Cardiac septum (tissue), 1 donor: ENCODE data around the gene EMC9. TPM values are rescaled to one million over a fixed set of nuclear protein-coding genes. Genes with fewer than 3 reads are reported as not detected.
"Not testable (repeated sequence)": the region's sequence is repeated elsewhere in the genome, so short reads cannot be mapped to it uniquely, and the experiment has no call there.

Source experiments
- DNase-seq: peaks from one replicate; pipeline ENCODE4 v3.0.0-alpha.2; 2020; ENCODE audit warnings: low spot score
- intact Hi-C: fragments of 100-400 bp; cut with DNase I; formaldehyde crosslinking; loops from one replicate; pipeline ENCODE4 v1.14.0; 2022
- total RNA-seq: library from RNA; stranded (reverse); fragmentation: NEBNext Ultra II Directional; extraction: Animal tissue kit (Norgen Biotek cat#: 25700); gene quantifications from one replicate; pipeline ENCODE4 v1.2.1, GENCODE V29; 2021
- donor health status: DM: no; HTN: no; CAD: no.

EMC9 gene
- total RNA-seq, 1 donor from 2014 or later, result 14.6 TPM

DNA sequence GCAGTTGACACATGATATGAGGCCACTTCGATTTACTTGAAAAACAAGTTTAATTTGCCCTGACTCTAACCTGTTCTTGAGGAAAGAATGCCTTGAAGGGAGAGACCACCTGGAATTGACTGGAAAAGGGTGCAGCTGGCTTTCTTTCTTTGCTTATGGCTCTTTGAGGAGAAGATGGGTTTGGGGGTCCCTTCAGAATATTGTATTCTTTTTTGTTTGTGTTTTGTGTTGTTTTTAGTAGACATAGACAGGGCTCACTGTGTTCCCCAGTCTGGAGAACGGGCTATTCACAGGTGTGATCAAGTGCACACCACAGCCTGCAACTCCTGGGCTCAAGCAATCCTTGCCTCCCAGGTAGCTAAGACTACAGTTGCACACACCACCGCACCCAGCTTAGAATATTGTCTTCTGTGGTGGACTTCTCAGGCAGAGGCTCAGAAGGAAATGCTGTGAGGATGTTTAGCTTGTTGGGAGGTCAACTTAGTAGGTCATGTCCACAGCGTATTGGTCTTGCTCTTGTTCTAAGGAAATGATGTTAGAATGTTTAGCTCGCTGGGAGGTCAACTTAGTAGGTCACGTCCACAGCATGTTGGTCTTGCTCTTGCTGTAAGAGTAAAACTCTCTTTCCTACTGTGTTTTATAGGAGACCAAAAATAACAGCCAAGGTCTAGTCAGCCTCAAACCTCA lies 25.1 kb downstream of the EMC9 start:
- peak; percentile 43 for DNase-seq
- intact Hi-C loops, result no loop called here

DNA sequence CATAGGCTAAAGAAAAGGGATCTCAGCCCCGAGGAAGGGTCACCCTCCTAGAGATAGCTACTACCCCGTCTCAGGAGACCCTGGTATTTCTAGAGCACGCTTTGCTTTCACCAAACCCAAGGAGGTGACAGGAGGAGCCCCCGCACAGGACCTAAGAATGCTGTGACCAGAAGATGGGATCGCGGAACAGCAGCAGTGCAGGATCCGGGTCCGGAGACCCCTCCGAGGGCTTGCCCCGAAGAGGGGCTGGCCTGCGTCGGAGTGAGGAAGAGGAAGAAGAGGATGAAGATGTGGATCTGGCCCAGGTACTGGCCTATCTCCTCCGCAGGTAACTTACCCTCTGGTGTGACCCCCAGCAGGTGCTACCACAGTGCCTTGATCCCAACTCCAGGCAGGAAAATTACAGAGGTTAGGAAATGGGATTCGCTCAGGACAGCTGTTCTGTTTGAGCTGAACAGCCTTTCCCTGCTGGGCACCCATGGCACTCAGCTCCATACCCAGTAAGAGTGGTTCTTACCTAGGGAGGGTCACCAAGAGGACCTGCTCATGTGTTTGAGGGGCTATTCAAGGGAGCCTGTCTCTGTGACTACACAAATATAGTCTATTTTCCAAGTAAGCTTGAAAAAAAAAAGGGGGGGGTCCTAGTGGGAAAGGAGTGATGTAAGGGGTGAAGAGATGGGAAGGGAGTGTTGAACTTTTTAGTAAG lies 25.8 kb downstream of the EMC9 start:
- intact Hi-C loops, result loop anchor here (2.0 kb wide), 1 partner anchor 25 kb away; the partner anchor contains the start of gene EMC9

DNA sequence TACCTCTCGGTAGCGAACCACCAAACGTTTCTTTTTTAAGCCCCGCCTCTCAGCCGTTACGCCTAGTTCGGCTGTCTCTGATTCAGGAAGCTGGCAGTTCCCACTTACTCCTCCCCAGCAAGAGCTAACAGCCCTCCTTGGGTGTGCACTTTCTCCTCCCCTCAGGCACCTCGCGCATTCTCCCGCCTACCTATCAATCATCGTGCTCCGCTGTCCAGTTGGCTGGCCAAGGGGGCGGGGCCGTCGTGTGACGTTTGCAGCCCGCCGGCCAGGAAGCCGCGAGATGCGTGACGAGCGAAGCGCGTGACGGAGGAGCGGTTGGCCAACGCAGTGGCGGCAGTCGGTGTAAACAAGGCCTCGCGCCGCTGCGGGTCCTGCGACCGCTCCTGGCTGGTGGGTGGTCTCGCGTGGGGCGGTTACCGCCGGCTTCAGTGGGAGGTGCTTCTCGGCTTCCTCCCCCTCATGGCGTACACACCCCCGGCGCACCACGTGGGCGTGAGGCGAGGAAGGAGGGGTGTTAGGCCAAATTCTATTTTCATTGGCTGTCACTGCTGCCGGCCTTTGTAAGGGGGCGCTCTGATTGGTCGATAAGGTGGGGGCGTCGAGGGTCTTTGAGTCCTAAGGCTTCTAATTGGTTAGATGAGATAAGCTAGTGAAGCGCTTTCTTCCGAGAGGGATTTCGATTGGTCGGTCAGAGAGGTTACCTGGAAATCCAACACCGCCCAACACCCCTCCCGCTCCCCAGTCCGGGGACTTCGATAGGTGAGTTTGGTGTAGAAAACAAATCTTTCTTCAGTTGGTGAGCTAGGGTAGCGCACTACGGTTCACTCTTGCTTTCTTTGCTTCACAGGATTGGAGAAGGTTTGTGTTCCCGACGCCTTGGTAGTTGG lies 26.6 kb downstream of the EMC9 start, which contains the start of the genes DCAF11 and NRL:
Gene DCAF11, plus strand, starts transcription at position 246 of the 890 bp plus-strand sequence. CDS start 818 bp downstream, outside the sequence.
Gene NRL, minus strand, starts transcription at position 418 of the 890 bp plus-strand sequence. CDS start 32,101 bp downstream, outside the sequence.
- intact Hi-C loops, result loop anchor here (2.0 kb wide), 1 partner anchor 26 kb away; the partner anchor contains the start of gene EMC9
- peak; percentile 99 for DNase-seq

More for the DNA sequence above, 25.8 kb downstream of the EMC9 start:
- peak; percentile 73 for DNase-seq

DNA sequence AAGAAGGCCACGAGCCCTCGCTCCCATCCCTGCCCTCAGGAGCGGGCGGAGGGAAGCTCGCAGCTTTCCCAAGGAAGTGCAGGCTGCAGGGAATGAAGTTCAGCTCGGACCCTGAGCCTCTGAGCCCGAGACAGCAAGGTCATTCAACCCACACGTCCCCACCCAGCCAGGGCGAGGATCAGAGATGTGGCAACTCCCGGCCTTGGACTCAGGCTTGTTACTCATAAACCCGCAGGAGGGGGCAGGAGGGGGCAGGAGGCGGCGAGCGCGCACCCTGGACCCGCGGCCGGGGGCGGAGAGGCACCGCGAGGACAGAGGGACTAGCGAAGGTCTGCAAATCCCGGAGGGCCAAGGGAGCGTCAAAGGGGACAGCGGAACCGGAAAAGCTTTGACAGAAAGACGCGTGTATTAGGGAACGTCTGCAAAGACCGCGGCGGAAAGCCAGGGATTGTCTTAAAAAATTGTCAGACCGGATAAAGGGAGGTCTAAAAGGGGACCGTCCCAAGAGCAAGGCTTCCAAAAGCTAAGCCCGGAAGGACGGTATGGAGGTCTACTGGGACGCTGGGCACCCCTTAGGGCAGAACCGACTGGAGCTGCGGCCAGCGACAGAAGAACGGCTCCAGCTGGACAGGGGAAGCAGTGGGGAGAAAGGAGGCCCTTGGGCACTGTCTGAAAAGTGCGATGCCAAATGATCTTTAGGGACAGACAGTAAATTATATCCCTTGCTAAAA lies 27.4 kb downstream of the EMC9 start:
- intact Hi-C loops, result loop anchor here (2.0 kb wide), 1 partner anchor 27 kb away; the partner anchor contains the start of gene EMC9
- peak; percentile 93 for DNase-seq

DNA sequence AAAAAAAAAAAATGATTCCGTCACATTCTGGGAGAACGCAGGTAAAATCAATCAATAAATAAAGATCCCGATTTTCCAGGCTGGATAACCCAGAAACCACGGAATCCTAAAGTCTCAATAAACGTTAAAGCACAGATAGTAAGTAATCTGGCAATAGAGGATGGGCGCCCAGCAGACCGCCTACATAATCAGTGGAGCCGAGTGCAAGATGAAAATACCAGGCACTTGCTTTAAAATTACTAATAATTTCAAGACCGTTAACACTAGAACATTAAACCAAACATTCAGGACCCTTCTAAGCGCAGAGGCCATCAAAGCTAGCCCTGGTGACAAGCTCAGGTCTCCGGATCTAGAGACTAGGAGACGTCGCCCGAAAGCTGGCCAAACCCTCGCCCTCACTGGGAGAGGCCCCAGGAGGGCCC lies 28.0 kb downstream of the EMC9 start:
- no peak for DNase-seq
- intact Hi-C loops, result no loop called here

DNA sequence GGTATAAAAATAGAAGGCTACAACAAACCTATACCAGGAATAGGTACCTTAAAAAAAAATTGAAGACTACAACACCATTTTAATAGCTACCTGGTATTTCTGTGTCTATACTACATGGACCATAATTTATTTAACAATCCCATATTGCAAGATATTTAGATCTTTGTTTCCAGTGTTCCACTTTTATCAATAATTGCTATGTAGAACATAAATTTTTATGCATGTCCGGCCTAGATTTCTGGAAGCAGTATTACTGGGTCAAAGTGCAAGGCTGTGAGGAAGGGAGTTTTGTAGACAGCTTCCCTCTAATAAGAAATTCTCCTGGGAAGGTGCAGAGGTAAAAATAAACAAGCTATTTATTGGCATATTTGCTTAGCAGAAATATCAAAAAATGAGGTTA lies 30.9 kb downstream of the EMC9 start:
- intact Hi-C loops, result no loop called here
- DNase-seq, result no peak

DNA sequence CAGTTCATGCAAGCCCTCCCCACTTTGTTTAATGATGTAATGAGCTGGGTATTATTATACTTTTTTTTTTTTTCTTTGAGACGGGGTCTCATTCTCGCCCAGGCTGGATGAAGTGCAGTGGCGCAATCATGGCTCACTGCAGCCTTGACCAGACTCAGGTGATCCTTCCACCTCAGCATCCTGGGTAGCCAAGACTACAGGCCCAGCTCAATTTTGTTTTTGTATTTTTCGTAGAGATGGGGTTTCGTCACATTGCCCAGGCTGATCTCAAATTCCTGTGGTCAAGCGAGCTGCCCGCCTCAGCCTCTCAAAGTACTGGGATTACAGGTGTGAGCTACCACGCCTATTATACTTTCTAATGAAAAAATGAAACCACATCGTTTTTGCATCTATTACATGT lies 31.3 kb downstream of the EMC9 start:
- intact Hi-C loops, result no loop called here
- no peak for DNase-seq

DNA sequence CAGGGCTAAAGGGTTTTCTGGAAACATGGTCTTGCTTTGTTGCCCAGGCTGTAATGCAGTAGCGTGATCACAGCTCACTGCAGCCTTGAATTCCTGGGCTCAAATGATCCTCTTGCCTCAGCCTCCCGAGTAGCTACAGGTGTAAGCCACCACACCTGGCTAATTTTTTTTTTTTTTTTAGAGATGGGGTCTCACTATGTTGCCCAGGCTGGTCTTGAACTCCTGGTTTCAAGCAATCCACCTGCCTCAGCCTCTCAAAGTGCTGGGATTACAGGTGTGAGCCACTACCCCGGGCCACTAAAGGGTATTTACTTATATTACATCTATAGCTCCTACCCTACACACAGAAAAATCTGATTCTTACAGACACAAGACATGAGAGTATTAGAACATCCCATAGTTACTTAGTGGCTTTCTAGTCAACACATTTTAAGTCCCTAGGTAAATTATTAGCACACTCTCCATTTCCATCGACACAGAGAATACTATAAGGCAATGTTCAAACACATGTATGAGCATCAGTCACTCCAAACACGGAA lies 33.0 kb downstream of the EMC9 start:
- no peak for DNase-seq
- intact Hi-C loops, result loop anchor here (2.0 kb wide), 1 partner anchor 50 kb away; no protein-coding TSS in a partner anchor

DNA sequence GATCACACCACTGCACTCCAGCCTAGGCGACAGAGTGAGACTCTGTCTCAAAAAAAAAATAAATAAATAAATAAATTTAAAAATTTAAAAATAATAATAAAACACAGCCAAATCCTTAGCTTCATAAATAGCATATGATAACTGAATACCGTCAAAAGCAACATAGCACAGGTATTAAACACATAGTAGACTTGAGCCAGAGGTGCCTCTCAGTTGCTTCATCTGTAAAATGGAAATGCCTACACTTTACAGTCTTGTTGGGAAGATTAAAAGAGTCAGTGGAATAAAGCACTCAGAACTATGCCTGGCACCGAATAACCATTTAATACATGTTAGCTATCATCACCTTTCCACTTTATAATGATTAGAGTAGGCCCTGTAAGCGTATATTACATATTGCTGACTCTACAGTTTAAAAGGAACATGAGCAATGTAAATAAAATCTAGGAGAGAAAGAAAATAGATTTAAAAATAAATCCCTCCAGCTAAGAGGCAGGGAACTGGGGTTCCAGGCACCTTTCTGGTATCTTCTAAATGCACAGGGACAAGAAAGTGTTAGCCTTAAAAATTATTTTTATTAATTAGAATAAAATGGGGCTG lies 34.6 kb downstream of the EMC9 start:
- intact Hi-C loops, result no loop called here
- no peak for DNase-seq

DNA sequence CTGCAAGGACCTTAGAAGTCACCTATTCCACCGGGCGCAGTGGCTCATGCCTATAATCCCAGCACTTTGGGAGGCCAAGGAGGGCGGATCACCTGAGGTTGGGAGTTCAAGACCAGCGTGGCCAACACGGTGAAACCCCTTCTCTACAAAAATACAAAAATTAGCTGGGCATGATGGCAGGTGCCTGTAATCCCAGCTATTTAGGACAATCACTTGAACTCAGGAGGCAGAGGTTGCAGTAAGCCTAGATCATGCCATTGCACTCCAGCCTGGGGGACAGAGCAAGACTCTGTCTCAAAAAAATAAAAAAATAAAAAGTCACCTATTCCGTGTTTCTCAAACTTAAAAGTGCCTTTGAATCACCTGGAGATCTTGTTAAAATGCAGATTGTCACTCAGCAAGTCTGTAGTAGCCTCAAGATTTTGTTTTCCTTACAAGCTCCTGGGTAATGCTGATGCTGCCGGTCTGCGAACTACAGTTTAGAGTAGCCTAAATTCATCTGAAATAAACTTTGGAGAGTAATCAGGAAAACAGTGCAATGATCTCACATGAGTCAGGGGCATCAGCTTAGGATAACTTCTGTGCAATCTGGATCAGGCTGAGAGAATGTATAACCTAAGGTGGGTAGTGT lies 35.7 kb downstream of the EMC9 start:
- peak; percentile 17 for DNase-seq
- intact Hi-C loops, result not testable (repeated sequence)

DNA sequence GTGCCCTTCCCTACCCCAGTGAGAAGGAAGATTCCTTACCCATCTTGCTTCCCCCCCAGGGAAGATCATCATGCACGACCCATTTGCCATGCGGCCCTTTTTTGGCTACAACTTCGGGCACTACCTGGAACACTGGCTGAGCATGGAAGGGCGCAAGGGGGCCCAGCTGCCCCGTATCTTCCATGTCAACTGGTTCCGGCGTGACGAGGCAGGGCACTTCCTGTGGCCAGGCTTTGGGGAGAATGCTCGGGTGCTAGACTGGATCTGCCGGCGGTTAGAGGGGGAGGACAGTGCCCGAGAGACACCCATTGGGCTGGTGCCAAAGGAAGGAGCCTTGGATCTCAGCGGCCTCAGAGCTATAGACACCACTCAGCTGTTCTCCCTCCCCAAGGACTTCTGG lies 37.9 kb downstream of the EMC9 start:
- intact Hi-C loops, result no loop called here
- DNase-seq, result no peak

DNA sequence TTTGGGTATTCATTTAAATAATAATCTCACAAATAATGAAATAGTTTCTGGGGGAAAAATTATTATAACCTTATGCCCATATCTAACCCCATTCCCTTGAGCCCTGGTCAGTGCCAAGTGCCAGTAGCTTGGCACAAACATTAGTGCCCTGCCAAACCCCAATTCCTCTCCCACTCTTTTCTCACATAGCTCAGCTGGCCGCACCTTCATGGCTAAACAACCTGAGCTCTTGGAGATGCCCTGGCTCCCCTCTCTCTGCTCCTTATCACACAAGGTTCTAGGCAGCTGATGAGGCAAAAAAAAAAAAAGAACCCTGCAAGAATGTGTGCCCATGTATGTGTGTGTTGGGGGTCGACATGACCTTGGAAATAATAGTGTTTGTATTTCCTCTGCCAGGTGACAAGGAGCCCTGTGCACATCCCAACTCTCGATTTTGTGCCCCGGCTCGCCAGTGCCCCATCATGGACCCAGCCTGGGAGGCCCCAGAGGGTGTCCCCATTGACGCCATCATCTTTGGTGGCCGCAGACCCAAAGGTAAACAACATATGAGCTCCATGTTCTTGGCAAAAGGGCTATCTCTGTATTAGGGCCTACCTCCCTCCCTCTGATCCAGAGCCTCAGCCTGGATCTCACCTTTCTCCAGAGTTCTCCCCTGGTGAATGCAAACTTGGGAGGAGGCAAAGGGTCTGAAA lies 38.9 kb downstream of the EMC9 start:
- intact Hi-C loops, result no loop called here
- DNase-seq, result no peak

DNA sequence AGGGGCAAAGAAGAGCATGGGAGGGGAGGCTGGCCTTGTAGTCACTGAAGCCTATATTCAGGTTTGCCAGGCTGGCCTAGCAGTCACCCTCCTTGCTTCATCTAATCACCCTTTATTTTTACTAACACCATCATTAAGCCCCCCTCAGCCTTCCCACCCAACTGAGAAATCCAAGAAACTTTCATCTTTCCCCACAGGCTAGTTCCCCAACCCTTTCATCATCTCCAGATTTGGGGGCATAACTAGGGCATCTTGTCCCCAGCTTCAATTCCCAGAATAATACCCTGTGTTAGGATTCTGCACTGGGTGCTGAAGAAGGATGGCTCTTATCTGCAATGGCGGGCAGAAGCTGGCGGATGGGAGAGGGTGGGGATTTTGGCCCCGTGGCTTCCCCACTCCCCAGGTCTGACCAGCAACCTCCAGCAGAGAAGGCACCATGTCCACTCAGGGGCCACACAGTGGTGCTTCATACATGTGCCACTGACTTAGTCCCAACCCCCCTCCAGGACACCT lies 40.4 kb downstream of the EMC9 start:
- intact Hi-C loops, result no loop called here
- no peak for DNase-seq

DNA sequence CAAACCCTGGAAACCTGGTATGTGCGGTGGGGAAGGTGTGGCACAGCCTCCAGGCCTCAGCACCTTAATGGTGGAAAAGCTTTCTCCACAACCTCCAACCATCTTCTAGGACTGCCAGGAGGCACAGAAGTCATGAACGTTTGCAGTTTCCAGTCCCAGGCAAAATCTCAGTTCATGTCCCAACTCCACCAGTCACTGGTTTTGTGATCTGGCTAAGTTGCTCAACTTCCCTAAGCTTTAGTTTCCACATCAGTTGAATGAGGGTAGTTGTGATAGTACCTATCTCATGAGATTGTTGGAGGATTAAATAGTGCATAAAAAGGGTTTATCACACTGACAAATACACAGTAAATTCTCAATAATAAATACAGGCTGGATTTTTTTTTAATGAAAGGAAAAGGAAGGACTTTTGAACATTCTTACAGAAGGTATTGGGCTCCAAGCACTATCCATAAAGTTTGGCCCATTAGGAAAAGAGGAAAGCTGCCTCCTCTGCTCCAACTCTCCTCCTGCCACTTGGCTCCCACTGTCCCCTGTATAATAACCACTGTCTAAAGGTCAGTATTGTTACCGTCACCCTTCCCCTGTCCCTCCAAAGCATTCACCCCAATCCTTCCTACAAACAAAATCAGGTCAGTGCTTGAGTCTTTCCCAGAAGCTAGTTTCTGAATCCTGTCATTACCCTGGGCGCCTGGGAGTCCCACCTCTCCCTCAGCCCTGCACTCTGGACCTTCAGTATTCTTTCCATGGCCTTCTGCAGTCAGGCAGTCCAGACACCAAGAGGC lies 41.0 kb downstream of the EMC9 start:
- DNase-seq, result no peak
- intact Hi-C loops, result no loop called here

DNA sequence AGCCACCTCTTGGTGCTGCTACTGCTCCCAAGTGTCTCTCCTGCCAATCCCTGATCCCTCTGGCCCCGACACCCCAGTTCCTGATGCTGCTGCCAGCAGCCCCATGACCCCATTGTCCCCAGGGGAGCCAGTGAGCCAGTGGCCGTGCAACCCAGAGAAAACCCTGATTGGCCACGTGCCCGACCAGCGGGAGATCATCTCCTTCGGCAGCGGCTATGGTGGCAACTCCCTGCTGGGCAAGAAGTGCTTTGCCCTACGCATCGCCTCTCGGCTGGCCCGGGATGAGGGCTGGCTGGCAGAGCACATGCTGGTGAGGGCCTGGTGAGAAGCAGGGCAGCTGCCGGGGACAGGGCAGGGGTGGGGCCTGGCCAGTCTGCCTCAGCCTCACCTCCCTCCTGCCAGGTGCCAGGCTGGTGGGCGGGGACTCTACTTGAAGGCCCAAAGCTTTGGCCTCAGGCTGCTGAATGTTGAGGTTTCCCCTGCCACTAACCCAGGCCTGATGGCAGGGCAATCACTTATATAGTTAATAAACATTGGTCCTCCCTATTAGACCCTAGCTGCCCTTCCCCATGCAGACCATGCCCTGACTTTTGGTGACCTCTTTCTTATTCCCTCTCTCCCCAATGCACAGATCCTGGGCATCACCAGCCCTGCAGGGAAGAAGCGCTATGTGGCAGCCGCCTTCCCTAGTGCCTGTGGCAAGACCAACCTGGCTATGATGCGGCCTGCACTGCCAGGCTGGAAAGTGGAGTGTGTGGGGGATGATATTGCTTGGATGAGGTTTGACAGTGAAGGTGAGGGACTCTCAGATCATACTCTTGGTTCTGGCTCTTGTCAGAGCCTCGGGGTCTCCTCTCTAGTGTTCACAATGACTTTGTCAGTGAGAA lies 42.2 kb downstream of the EMC9 start:
- DNase-seq, result no peak
- intact Hi-C loops, result loop anchor here (10.0 kb wide), 1 partner anchor 114 kb away; the partner anchor contains the start of gene DHRS4L2
